LNCAP (cell line): Measurements from ENCODE around the gene STOX2.

Source experiments
- CTCF ChIP-seq: fragments of 450-650 bp; IDR thresholded peaks from 2 replicates; pipeline ENCODE4 v1.5.1; 2017; ENCODE audit warnings: mild to moderate bottlenecking

Gene STOX2

GRCh38 chr4:184028561-184029374 is 123.7 kb downstream of the STOX2 start:
- no peak for TF ChIP-seq CTCF

GRCh38 chr4:184030036-184030435 is 124.9 kb downstream of the STOX2 start:
- TF ChIP-seq CTCF: no peak

- no peak for TF ChIP-seq CTCF
Measured at GRCh38 chr4:184030764-184031163, 125.7 kb downstream of the STOX2 start.

GRCh38 chr4:184032091-184032490 is 127.0 kb downstream of the STOX2 start:
- TF ChIP-seq CTCF: no peak

GRCh38 chr4:184039963-184040383 is 134.9 kb downstream of the STOX2 start:
- TF ChIP-seq CTCF: no peak

- TF ChIP-seq CTCF: no peak
Measured at GRCh38 chr4:184041156-184041555, 136.0 kb downstream of the STOX2 start.

- TF ChIP-seq CTCF: no peak
Measured at GRCh38 chr4:184046148-184046547, 141.0 kb downstream of the STOX2 start.
